GM20000 (cell line): Measurements from ENCODE around the gene GJB6.
A peak's percentile ranks its signal among the peaks of the same experiment; 100 is the strongest.
"Not testable (repeated sequence)": the region's sequence is repeated elsewhere in the genome, so short reads cannot be mapped to it uniquely, and the experiment has no call there.

Source experiments
- DNase-seq: peaks from one replicate; pipeline ENCODE4 v3.0.0; 2012; ENCODE audit warnings: low spot score
- CTCF ChIP-seq: IDR thresholded peaks from 2 replicates; pipeline ENCODE4 v1.5.1; 2012; ENCODE audit warnings: mild to moderate bottlenecking, control low read depth; ENCODE audit errors: extremely low read depth, missing control alignments

The GJB6 gene

DNA sequence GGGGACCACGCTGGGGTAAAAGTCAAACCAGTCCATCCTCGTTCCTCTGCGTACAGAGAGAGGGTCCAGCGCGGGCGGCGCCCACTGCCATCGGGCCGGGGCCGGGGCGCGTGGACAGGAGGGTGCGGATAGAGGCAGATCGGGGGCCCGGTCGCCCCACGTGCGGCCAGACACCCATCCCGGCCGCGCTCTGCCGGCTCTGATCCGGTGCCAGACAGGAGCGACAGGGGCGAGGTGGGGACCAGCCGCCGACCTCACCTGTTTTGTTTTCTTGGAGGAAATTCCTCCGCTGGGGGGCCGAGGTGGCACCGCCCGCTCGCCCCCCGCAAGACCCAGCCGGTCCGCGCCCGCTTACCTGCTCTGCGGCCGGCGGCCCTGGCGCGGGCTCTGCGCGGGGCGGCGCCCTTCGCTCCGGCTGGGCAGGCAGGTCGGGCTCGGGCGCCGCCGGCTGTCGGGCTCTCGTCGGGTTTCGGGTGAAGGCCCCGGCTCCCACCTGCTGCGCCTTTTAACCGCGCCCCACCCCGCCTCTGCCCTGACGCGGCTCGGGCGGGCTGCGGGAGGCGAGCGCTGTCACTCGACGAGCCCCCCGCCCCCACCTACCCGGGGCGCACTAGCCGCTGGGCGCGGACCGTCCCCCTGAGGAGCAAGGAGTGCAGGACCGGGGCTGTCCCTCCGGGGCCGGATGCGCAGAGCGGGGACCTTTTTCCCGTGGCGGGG is at the start of gene GJB6:
TSS of gene GJB6 (minus strand) at position 481 of the 717 bp plus-strand sequence. CDS start 8,839 bp downstream, outside the sequence.
- no peak for TF ChIP-seq CTCF
- DNase-seq = peak; percentile 56

DNA sequence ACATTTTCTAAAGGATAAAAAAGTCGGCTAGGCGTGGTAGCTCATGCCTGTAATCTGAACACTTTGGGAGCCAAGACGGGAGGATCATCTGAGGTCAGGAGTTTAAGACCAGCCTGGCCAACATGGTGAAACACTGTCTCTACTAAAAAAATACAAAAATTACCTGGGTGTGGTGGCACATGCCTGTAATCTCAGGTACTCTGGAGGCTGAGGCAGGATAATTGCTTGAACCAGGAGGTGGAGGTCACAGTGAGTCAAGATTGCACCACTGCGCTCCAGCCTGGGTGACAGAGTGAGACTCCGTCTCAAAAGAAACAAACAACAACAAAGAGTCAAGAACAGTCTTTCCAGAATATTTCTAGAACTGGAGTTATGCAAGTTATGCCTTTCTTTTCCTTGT is 44.8 kb upstream of the GJB6 start:
- not testable (repeated sequence) for DNase-seq

DNA sequence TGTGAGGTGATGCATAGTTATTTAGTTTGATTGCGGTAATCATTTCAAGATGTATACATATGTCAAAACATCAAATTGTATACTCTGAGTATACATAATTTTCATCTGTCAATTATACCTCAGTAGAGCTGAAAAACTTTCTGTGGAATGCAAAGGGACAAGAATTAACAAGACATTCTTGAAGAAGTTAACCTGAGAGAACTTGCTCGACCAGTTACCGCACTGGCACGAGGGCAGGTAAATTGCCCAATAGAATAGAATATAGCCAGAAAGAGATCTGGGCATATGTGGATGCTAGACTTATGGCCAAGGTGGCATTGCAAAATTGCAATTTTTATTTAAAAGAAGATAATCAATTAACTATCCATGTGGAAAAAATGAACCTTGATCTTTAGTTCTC is 42.3 kb upstream of the GJB6 start:
- TF ChIP-seq CTCF = no peak
- DNase-seq = no peak

- no peak for TF ChIP-seq CTCF
- no peak for DNase-seq
These were observed 40.6 kb upstream of the GJB6 start for GRCh38 chr13:20272588-20273171.

- TF ChIP-seq CTCF = no peak
These were observed 40.0 kb upstream of the GJB6 start for GRCh38 chr13:20272104-20272503.

DNA sequence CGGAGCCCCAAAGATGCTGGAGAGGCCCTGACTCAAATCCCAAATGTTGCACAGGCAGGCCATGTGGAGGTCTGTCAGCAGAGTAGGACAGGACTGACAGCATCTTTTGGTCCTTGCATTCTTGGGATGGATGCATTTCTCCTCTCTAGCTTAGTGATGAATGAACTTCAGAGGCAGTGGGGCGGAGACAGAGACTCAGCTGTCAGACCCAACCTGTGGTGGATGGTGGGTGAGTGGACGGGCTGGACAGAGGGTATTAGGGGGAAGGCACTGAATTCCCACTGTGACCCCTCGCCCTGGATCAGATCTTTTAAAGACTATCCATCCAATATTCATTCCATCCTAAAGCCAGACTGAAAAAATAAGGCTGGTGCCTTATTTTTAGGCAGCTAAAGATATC is 39.3 kb upstream of the GJB6 start:
- TF ChIP-seq CTCF = no peak

More at GRCh38 chr13:20272104-20272503, 40.0 kb upstream of the GJB6 start:
- no peak for DNase-seq

DNA sequence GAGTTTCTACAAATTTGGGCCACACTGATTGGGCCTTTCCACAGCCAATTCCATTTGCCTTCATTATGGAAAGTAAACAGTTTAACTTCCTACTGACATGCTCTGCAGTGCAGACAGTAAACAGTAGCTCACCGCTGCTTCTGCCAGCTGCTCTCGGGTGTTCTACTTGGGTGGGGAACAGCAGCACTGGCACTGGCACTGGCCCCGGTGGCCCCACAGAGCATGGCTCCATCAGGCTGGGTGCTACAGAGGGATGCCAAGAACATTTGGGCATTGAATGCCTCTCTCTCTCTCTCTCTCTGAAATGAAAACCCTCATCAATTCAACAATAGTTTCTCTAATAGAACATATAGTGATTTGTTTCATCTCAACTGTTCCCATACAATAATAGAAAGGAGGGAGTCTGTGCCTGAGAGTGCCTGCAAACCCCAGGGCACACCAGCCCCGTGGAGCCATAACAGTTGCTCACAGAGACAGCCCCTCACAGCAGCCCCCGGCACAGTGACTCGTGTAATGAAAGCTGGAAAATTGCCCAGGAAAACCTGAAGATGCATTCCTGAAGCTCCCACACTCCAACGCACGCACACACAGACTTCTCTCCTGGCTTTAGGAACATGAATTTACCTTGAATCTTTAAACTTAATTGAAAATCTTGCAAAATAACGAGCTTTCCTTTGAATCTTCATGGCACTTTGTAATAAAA is 38.2 kb upstream of the GJB6 start:
- DNase-seq = no peak

More for the DNA sequence above, 39.3 kb upstream of the GJB6 start:
- no peak for DNase-seq

More for the DNA sequence above, 38.2 kb upstream of the GJB6 start:
- TF ChIP-seq CTCF = no peak
